GM13976 (cell line): Measurements from ENCODE around the gene HOXD12.

Experiments
- DNase-seq: peaks from one replicate; pipeline ENCODE4 v3.0.0; 2012; ENCODE audit warnings: low spot score
- in situ Hi-C: fragments of 300-500 bp; cut with MboI; formaldehyde crosslinking; loops from one replicate; pipeline ENCODE4 v1.12.0; 2022; ENCODE audit warnings: low sequenced_read_pairs, mixed read lengths, inconsistent platforms; ENCODE audit not compliant: unreplicated experiment
- TF ChIP-seq, protein P1 (sequence below): IDR thresholded peaks from 2 replicates; pipeline ENCODE4 v1.5.1; 2012; ENCODE audit warnings: borderline replicate concordance, mild to moderate bottlenecking; ENCODE audit not compliant: insufficient read depth; ENCODE audit errors: extremely low read depth, missing control alignments, control extremely low read depth

The HOXD12 gene

DNA sequence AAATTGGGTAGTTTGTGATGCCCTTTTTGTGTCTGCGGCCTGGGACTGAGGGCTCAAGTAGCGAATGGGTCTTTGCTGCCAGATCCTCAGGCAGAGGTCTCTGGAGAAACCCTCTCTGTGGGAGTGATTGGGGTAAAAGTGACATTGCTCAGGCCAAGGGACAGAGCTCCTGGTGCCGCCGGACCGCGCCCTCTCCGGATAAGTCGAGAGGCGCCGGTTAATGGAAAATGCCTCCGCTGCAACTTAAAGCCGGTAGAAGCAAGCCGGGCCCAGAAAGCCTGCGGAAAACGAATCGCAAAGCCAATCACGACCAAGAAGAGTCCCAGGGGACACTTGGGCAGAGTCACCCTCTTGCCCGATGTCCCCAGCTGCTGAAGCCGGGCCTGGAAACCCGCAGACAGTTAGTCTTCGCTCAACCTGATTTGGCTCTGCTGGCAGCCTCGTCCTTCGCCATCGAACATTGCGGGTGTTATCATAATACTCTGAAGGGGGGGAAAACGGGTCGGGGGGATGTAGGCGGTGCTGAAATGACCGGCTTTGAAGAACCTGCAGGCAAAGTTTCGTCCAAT is 352 bp upstream of the HOXD12 start:
- no peak for DNase-seq
- TF ChIP-seq, protein P1, sequence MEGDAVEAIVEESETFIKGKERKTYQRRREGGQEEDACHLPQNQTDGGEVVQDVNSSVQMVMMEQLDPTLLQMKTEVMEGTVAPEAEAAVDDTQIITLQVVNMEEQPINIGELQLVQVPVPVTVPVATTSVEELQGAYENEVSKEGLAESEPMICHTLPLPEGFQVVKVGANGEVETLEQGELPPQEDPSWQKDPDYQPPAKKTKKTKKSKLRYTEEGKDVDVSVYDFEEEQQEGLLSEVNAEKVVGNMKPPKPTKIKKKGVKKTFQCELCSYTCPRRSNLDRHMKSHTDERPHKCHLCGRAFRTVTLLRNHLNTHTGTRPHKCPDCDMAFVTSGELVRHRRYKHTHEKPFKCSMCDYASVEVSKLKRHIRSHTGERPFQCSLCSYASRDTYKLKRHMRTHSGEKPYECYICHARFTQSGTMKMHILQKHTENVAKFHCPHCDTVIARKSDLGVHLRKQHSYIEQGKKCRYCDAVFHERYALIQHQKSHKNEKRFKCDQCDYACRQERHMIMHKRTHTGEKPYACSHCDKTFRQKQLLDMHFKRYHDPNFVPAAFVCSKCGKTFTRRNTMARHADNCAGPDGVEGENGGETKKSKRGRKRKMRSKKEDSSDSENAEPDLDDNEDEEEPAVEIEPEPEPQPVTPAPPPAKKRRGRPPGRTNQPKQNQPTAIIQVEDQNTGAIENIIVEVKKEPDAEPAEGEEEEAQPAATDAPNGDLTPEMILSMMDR, result no peak
- in situ Hi-C loops, result loop anchor here (25.0 kb wide), 1 partner anchor 737 kb away; no protein-coding TSS in a partner anchor

- TF ChIP-seq, protein P1, result no peak
- in situ Hi-C loops, result no loop called here
- DNase-seq, result no peak
Measured at GRCh38 chr2:176100547-176101140, 1.0 kb downstream of the HOXD12 start.

- no peak for DNase-seq
- TF ChIP-seq, protein P1, result no peak
- in situ Hi-C loops, result no loop called here
Measured at GRCh38 chr2:176101216-176101830, 1.7 kb downstream of the HOXD12 start.

- no peak for DNase-seq
- in situ Hi-C loops, result no loop called here
- TF ChIP-seq, protein P1, result no peak
Measured at GRCh38 chr2:176101842-176102241, 2.2 kb downstream of the HOXD12 start.

DNA sequence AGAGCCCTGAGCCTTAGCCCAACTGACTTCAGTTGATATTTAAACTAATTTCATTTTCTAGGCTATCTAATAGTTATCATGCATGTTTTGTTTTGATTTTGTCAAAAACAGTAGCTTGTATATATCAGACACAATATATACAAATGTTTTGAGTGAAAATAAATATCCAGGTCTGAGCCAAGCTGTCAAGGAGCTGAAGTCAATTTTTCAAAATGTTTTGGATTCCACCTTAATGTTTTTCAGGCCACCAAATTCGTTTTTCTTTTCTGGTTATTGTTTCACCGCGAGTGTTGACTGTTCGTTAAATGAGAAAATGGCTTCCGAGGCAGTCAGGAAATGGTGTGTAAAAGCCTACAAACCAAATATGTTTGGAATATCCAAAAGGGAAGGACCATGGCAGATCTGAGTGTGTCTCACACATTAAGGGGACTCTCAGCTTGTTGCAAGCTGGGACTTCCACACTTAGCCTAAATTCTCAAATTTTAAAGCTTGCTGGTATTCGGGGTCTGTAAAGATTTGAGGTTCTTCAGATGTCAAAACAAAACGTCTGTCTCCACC is 2.8 kb downstream of the HOXD12 start:
- in situ Hi-C loops, result no loop called here
- TF ChIP-seq, protein P1, result no peak
- no peak for DNase-seq

- TF ChIP-seq, protein P1, result no peak
- in situ Hi-C loops, result no loop called here
- no peak for DNase-seq
Measured at GRCh38 chr2:176103194-176103593, 3.6 kb downstream of the HOXD12 start.
